Esophagus (tissue), 2 donors: ENCODE results near the gene ATG16L1. TPM values are rescaled to one million over a fixed set of nuclear protein-coding genes. Genes with fewer than 3 reads are reported as not detected.

ENCODE experiments used
- H3K27ac ChIP-seq, 2 donors: one replicate each; pipeline ENCODE4 v1.5.1; 2013; ENCODE audit warnings: low read depth in 2 of 2, mild to moderate bottlenecking in 2 of 2, inconsistent platforms in 1 of 2, low read length in 1 of 2, moderate library complexity in 1 of 2
- H3K27me3 ChIP-seq, 2 donors: one replicate each; pipeline ENCODE4 v1.6.1; 2013; ENCODE audit warnings: low read length in 2 of 2, control low read depth in 1 of 2, mild to moderate bottlenecking in 1 of 2; ENCODE audit not compliant: insufficient read depth in 2 of 2, control insufficient read depth in 1 of 2
- H3K36me3 ChIP-seq, 2 donors: one replicate each; pipeline ENCODE4 v1.6.1; 2013; ENCODE audit warnings: low read length in 1 of 2; ENCODE audit not compliant: control insufficient read depth in 2 of 2, insufficient read depth in 2 of 2
- H3K4me1 ChIP-seq, 2 donors: one replicate each; pipeline ENCODE4 v1.6.1; 2013; ENCODE audit warnings: low read length in 1 of 2; ENCODE audit not compliant: control insufficient read depth in 2 of 2, insufficient read depth in 2 of 2
- H3K4me3 ChIP-seq, 2 donors: one replicate each; pipeline ENCODE4 v1.5.1; 2013; ENCODE audit warnings: low read length in 2 of 2, mild to moderate bottlenecking in 2 of 2, low read depth in 1 of 2, moderate library complexity in 1 of 2
- H3K9me3 ChIP-seq, 2 donors: one replicate each; pipeline ENCODE4 v1.6.1; 2013; ENCODE audit warnings: mild to moderate bottlenecking in 2 of 2, low read depth in 1 of 2, low read length in 1 of 2, moderate library complexity in 1 of 2; ENCODE audit not compliant: control insufficient read depth in 2 of 2, insufficient read depth in 1 of 2
- WGBS, 2 donors: extraction: QIAGEN DNeasy Blood & Tissue Kit; methylation state at CpG; one replicate each; pipeline ENCODE4 v1.1.7; 2013; 5-methylcytosine and 5-hydroxymethylcytosine counted together
- polyA plus RNA-seq, 2 donors: library from polyadenylated mRNA; stranded (reverse); fragments of 200-250 nt; gene quantifications; one replicate each; pipeline ENCODE4 v1.2.3, GENCODE V29; 2013
- donor health status: healthy with polysubstance abuse.
- donor health status: Bipolar disorder and iron deficiency.

ATG16L1 gene
- polyA plus RNA-seq, 2 donors: 5.9 to 8.2 TPM

GRCh38 chr2:233210843-233211547 is 40.5 kb upstream of the ATG16L1 start:
- peak overlapping the region in 1 of 2 donors; percentile 35 for H3K27ac ChIP-seq
- H3K27me3 ChIP-seq: no peaks in the 10 kb centered on the region
- no peaks in the 10 kb centered on the region for H3K9me3 ChIP-seq
- H3K4me1 ChIP-seq: peaks cover 6 to 9% of the 10 kb centered on the region in 2 donors
- H3K4me3 ChIP-seq: no peak overlapping the region
- 54 to 57% methylated on average over 18 of the region's 18 CpGs for WGBS, 2 donors
- H3K36me3 ChIP-seq: no peaks in the 10 kb centered on the region

GRCh38 chr2:233211548-233211895 is 40.0 kb upstream of the ATG16L1 start:
- H3K27me3 ChIP-seq: no peaks in the 10 kb centered on the region
- no peaks in the 10 kb centered on the region for H3K36me3 ChIP-seq
- H3K27ac ChIP-seq: peak overlapping the region; percentile 35 to 40
- WGBS, 2 donors: 32 to 63% methylated on average over 3 of the region's 3 CpGs
- H3K4me1 ChIP-seq: peaks cover 6 to 9% of the 10 kb centered on the region in 2 donors
- no peak overlapping the region for H3K4me3 ChIP-seq
- no peaks in the 10 kb centered on the region for H3K9me3 ChIP-seq

GRCh38 chr2:233213011-233213410 is 38.5 kb upstream of the ATG16L1 start:
- Histone ChIP-seq H3K9me3 (no peaks in the 10 kb centered on the region), H3K27ac (no peak overlapping the region), H3K4me1 (peaks cover 6 to 9% of the 10 kb centered on the region in 2 donors), H3K27me3 (no peaks in the 10 kb centered on the region), H3K36me3 (no peaks in the 10 kb centered on the region), H3K4me3 (no peak overlapping the region)
- WGBS, 2 donors: 52 to 75% methylated on average over 15 of the region's 15 CpGs

GRCh38 chr2:233213975-233214374 is 37.5 kb upstream of the ATG16L1 start:
- Histone ChIP-seq H3K9me3 (no peaks in the 10 kb centered on the region), H3K4me1 (peaks cover 3 to 9% of the 10 kb centered on the region in 2 donors), H3K4me3 (no peak overlapping the region), H3K36me3 (no peaks in the 10 kb centered on the region), H3K27me3 (no peaks in the 10 kb centered on the region), H3K27ac (no peak overlapping the region)
- 87 to 89% methylated on average over 6 of the region's 6 CpGs for WGBS, 2 donors

GRCh38 chr2:233217892-233218377 is 33.5 kb upstream of the ATG16L1 start:
- Histone ChIP-seq H3K36me3 (no peaks in the 10 kb centered on the region), H3K27me3 (no peaks in the 10 kb centered on the region), H3K4me3 (no peak overlapping the region), H3K9me3 (no peaks in the 10 kb centered on the region), H3K4me1 (no peaks in the 10 kb centered on the region), H3K27ac (no peak overlapping the region)
- 70 to 76% methylated on average over 8 of the region's 8 CpGs for WGBS, 2 donors

GRCh38 chr2:233218836-233219235 is 32.6 kb upstream of the ATG16L1 start:
- H3K4me1 ChIP-seq: no peaks in the 10 kb centered on the region
- no peaks in the 10 kb centered on the region for H3K27me3 ChIP-seq
- H3K36me3 ChIP-seq: no peaks in the 10 kb centered on the region
- H3K9me3 ChIP-seq: no peaks in the 10 kb centered on the region
- 92 to 93% methylated on average over 6 of the region's 6 CpGs for WGBS, 2 donors
- H3K27ac ChIP-seq: no peak overlapping the region
- no peak overlapping the region for H3K4me3 ChIP-seq

GRCh38 chr2:233219848-233220247 is 31.6 kb upstream of the ATG16L1 start:
- H3K36me3 ChIP-seq: no peaks in the 10 kb centered on the region
- no peak overlapping the region for H3K4me3 ChIP-seq
- WGBS, 2 donors: 83 to 95% methylated on average over 1 of the region's 1 CpG
- no peaks in the 10 kb centered on the region for H3K9me3 ChIP-seq
- H3K4me1 ChIP-seq: no peaks in the 10 kb centered on the region
- no peaks in the 10 kb centered on the region for H3K27me3 ChIP-seq
- no peak overlapping the region for H3K27ac ChIP-seq

- no peaks in the 10 kb centered on the region for H3K4me1 ChIP-seq
- H3K4me3 ChIP-seq: no peak overlapping the region
- WGBS, 2 donors: 27 to 49% methylated on average over 2 of the region's 2 CpGs
- no peaks in the 10 kb centered on the region for H3K27me3 ChIP-seq
- H3K9me3 ChIP-seq: no peaks in the 10 kb centered on the region
- no peak overlapping the region for H3K27ac ChIP-seq
- H3K36me3 ChIP-seq: no peaks in the 10 kb centered on the region
These were observed 30.0 kb upstream of the ATG16L1 start for GRCh38 chr2:233221378-233222063.

GRCh38 chr2:233223059-233223894 is 28.2 kb upstream of the ATG16L1 start:
- Histone ChIP-seq H3K27ac (no peak overlapping the region), H3K9me3 (no peaks in the 10 kb centered on the region), H3K27me3 (no peaks in the 10 kb centered on the region), H3K4me3 (no peak overlapping the region), H3K36me3 (no peaks in the 10 kb centered on the region), H3K4me1 (no peaks in the 10 kb centered on the region)
- 85 to 86% methylated on average over 14 of the region's 14 CpGs for WGBS, 2 donors
